GM12872 (cell line): ENCODE measurements around the gene LRP2.

Experiments
- CTCF ChIP-seq: IDR thresholded peaks from 3 replicates; pipeline ENCODE4 v1.5.1; 2011; ENCODE audit warnings: low read depth, mild to moderate bottlenecking, low read length, moderate library complexity; ENCODE audit not compliant: insufficient read depth

Gene LRP2

DNA sequence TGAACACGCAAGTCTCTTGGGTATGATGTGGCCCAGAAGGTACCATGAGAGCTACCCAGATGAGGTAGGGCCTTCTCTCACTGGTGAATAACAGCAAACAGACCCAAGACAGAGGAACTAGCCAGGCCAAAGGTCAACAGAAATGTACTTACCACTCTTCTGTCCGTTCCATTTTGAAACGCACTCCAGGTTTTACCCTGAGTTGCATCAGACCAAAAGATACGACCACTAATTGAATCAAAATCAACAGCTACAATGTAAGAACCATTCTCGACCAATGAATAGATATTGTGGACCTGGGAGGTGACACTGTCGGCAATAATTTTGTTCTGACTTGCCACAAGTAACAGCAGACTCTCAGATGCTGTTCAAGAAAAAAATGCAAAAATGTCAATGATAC lies 124.4 kb downstream of the LRP2 start:
- TF ChIP-seq CTCF, result no peak

DNA sequence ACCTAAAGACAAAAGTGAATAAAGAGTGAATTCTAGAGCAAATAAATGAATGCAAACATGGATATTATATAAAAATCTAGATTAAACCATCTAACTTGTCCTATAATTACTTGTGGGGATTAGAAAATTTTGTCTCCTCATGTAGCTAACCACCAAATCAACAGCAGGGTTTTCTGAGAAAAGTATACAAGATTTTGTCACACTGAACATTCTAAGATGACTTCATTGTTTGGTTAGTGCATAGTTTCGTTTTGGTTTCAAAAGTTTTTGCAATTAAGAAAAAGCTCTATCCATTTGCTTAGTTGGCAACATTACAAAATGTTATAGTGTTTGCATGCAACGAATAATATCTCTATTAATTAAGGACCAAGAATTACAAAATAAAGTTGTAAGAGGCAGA lies 125.0 kb downstream of the LRP2 start:
- no peak for TF ChIP-seq CTCF

DNA sequence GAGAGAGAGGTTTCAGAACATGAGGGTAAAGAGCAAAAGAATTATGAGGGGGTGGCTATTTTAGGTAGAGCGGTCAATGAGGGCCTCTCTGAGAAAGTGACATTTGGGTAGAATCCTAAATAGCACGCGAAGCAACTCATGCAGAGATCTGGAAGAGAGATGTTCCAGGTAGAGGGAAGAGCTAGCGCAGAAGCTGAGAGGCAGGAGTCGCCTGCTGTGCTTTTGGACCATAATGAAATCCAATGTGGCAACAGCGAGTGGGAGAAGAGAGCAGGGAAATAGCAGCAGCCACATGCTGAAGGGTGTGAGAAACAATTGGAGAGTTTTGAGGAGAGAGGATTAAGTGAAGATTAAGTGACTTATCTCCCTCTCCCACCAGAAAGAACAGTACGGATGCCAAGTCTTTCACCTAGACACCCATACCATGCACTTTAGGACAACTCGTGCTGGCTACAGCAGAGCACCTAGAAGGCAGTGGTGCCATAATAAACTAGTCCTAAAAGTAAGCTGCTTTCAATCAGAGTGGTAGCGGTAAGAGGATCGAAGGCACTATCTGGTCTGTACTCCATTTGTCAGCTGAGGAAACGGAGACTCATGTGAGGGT lies 129.7 kb downstream of the LRP2 start:
- no peak for TF ChIP-seq CTCF

DNA sequence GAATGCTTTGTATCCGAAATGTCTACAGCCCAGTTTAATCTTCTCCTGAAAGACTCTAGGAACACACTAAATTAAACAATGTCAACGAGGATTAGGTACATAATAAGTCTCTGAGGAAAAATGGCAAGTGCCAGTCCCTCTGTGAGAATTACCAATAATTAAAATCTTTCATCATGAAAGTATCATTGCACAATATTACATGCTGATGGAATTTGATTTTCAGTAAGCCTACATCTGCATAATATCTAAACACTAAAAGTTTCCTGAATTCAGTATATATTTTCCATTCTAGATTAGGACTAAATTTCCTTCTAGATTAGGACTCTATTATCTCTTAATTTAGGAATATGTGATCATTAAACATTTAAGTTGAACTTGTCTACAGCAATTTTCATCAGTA lies 132.1 kb downstream of the LRP2 start:
- TF ChIP-seq CTCF, result no peak

- no peak for TF ChIP-seq CTCF
Measured at GRCh38 chr2:169229590-169229989, 132.7 kb downstream of the LRP2 start.

GRCh38 chr2:169225906-169226305 lies 136.4 kb downstream of the LRP2 start:
- TF ChIP-seq CTCF, result no peak

GRCh38 chr2:169225233-169225750 lies 137.0 kb downstream of the LRP2 start:
- TF ChIP-seq CTCF, result no peak
